PC-9 (cell line): ENCODE data around the gene FGF12. TPM values are rescaled to one million over a fixed set of nuclear protein-coding genes. Genes with fewer than 3 reads are reported as not detected.

ENCODE experiments used
- BruUV-seq: library from RNA; stranded (reverse); fragments of 400-500 nt; replicated peaks from 2 replicates; lab custom pipeline; 2021; lab: Mats Ljungman, UMichigan
- CTCF ChIA-PET: fragments of 300-600 bp; sonication (Branson Sonifier 250); formaldehyde crosslinking; loops from one replicate; lab custom pipeline; 2022; ENCODE audit warnings: antibody characterized with exemption; lab: Charles Lee
- POLR2A ChIA-PET: fragments of 300-600 bp; sonication (Branson Sonifier 250); formaldehyde crosslinking; loops from one replicate; lab custom pipeline; 2022; ENCODE audit warnings: antibody characterized with exemption; ENCODE audit not compliant: unreplicated experiment; lab: Charles Lee
- DNase-seq, 2 experiments: peaks; one replicate each; pipeline versions ENCODE4 v3.0.0 to v3.0.0-alpha.2; 2015 to 2022; ENCODE audit warnings: mixed read lengths in 1 of 2
- H2AFZ ChIP-seq: fragments of 200-600 bp; sonication (generic); 2 replicates; pipeline ENCODE4 v1.8.1; 2017; ENCODE audit warnings: antibody characterized with exemption
- H3F3A ChIP-seq: fragments of 200-600 bp; sonication (generic); 2 replicates; pipeline ENCODE4 v1.8.1; 2017; ENCODE audit warnings: antibody characterized with exemption, mild to moderate bottlenecking, low read depth; ENCODE audit not compliant: insufficient read depth
- H3K27ac ChIP-seq: fragments of 200-600 bp; sonication (generic); 2 replicates; pipeline ENCODE4 v1.6.1; 2016; ENCODE audit warnings: mixed run types
- H3K27me3 ChIP-seq: fragments of 200-600 bp; sonication (generic); 2 replicates; pipeline ENCODE4 v1.6.1; 2016; ENCODE audit warnings: low read depth, mixed run types; ENCODE audit not compliant: insufficient read depth
- H3K36me3 ChIP-seq: fragments of 200-600 bp; sonication (generic); 2 replicates; pipeline ENCODE4 v1.6.1; 2016; ENCODE audit warnings: low read depth, mixed run types
- H3K4me1 ChIP-seq: fragments of 200-600 bp; sonication (generic); replicated peaks from 2 replicates; pipeline ENCODE4 v1.6.1; 2016; ENCODE audit warnings: mixed run types; ENCODE audit not compliant: insufficient read depth
- H3K4me2 ChIP-seq: fragments of 200-600 bp; sonication (generic); 2 replicates; pipeline ENCODE4 v1.6.1; 2017; ENCODE audit warnings: mixed run types
- H3K4me3 ChIP-seq: fragments of 200-600 bp; sonication (generic); 2 replicates; pipeline ENCODE4 v1.6.1; 2016; ENCODE audit warnings: mixed run types
- H3K79me2 ChIP-seq: fragments of 200-600 bp; sonication (generic); 2 replicates; pipeline ENCODE4 v1.6.1; 2017; ENCODE audit warnings: low read depth, mixed run types
- H3K9me2 ChIP-seq: fragments of 200-600 bp; sonication (generic); 2 replicates; pipeline ENCODE4 v1.8.1; 2017; ENCODE audit warnings: mild to moderate bottlenecking; ENCODE audit not compliant: insufficient read depth
- H3K9me3 ChIP-seq: fragments of 200-600 bp; sonication (generic); 2 replicates; pipeline ENCODE4 v1.8.1; 2016; ENCODE audit warnings: low read depth; ENCODE audit not compliant: insufficient read depth
- H4K20me1 ChIP-seq: fragments of 200-600 bp; sonication (generic); 2 replicates; pipeline ENCODE4 v1.8.1; 2017; ENCODE audit not compliant: insufficient read depth
- EZH2 ChIP-seq: fragments of 200-600 bp; sonication (generic); IDR thresholded peaks from 2 replicates; pipeline ENCODE4 v1.8.0; 2017; ENCODE audit warnings: antibody characterized with exemption, low read depth
- intact Hi-C: fragments of 100-400 bp; cut with micrococcal nuclease; formaldehyde crosslinking; loops from one replicate; pipeline ENCODE4 v1.10.0; 2022; ENCODE audit not compliant: unreplicated experiment
- total RNA-seq: library from RNA; stranded (reverse); gene quantifications from 2 replicates; pipeline ENCODE4 v1.2.3, GENCODE V29; 2021
- TF ChIP-seq, protein P1 (sequence below): fragments of 200-600 bp; sonication (generic); conservative IDR thresholded peaks from 2 replicates; pipeline ENCODE4 v1.6.1; 2017; ENCODE audit warnings: mixed run types, antibody characterized with exemption, mild to moderate bottlenecking, moderate library complexity

FGF12 gene
- total RNA-seq, 1 experiment from 2014 or later: 10.9 TPM

- ChIA-PET CTCF (no interaction called here), POLR2A (no interaction called here)
- intact Hi-C loops: no loop called here
- DNase-seq: no peak
- Histone ChIP-seq H3K4me2 (no peak overlapping the region), H3K27ac (no peak overlapping the region), H2AFZ (no peak overlapping the region), H3K4me1 (no peaks in the 10 kb centered on the region), H3K36me3 (no peaks in the 10 kb centered on the region), H3F3A (no peaks in the 10 kb centered on the region), H3K4me3 (no peak overlapping the region), H3K9me3 (no peaks in the 10 kb centered on the region), H3K9me2 (no peaks in the 10 kb centered on the region), H4K20me1 (no peaks in the 10 kb centered on the region), H3K27me3 (no peaks in the 10 kb centered on the region), H3K79me2 (no peaks in the 10 kb centered on the region)
- BruUV-seq: no TSS peak
- no peak for TF ChIP-seq EZH2
- TF ChIP-seq, protein P1, sequence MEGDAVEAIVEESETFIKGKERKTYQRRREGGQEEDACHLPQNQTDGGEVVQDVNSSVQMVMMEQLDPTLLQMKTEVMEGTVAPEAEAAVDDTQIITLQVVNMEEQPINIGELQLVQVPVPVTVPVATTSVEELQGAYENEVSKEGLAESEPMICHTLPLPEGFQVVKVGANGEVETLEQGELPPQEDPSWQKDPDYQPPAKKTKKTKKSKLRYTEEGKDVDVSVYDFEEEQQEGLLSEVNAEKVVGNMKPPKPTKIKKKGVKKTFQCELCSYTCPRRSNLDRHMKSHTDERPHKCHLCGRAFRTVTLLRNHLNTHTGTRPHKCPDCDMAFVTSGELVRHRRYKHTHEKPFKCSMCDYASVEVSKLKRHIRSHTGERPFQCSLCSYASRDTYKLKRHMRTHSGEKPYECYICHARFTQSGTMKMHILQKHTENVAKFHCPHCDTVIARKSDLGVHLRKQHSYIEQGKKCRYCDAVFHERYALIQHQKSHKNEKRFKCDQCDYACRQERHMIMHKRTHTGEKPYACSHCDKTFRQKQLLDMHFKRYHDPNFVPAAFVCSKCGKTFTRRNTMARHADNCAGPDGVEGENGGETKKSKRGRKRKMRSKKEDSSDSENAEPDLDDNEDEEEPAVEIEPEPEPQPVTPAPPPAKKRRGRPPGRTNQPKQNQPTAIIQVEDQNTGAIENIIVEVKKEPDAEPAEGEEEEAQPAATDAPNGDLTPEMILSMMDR: no peak
Measured at GRCh38 chr3:192710366-192710765, 17.0 kb downstream of the FGF12 start.

GRCh38 chr3:192706272-192706671 is 21.1 kb downstream of the FGF12 start:
- no peak for TF ChIP-seq EZH2
- TF ChIP-seq, protein P1: no peak
- Histone ChIP-seq H3K4me2 (no peak overlapping the region), H3K4me1 (no peaks in the 10 kb centered on the region), H2AFZ (no peak overlapping the region), H3K27ac (no peak overlapping the region), H3K79me2 (no peaks in the 10 kb centered on the region), H3F3A (no peaks in the 10 kb centered on the region), H4K20me1 (no peaks in the 10 kb centered on the region), H3K9me2 (no peaks in the 10 kb centered on the region), H3K9me3 (peaks cover 4% of the 10 kb centered on the region; the same call in 1 of the 2 replicates), H3K36me3 (no peaks in the 10 kb centered on the region), H3K27me3 (no peaks in the 10 kb centered on the region), H3K4me3 (no peak overlapping the region)
- CTCF ChIA-PET: no interaction called here
- no peak for DNase-seq
- POLR2A ChIA-PET: no interaction called here
- no TSS peak for BruUV-seq
- intact Hi-C loops: no loop called here

DNA sequence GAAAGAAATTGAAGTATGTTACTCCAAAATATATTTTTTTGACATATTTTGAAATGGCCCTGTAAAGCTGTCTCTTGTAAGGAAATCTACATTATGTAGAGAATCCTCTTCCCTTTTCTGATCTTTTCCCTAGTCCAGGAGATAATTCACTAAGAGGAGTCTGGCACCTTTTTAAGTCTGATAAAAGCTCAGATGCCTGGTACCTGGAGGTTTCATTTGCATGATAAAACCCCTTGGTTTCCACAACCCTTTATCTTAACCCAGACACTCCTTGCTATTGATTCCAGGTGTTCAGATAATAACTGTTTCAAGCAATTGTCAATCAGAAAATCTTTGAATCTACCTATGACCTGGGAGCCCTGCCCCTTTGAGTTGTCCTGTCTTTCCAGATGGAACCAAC is 26.5 kb downstream of the FGF12 start:
- no peak overlapping the region for H3K4me2 ChIP-seq
- H3K9me2 ChIP-seq: no peaks in the 10 kb centered on the region
- no peak overlapping the region for H2AFZ ChIP-seq
- H3K4me3 ChIP-seq: no peak overlapping the region
- TF ChIP-seq, protein P1: no peak
- TF ChIP-seq EZH2: no peak
- H3K27ac ChIP-seq: no peak overlapping the region
- H3F3A ChIP-seq: no peaks in the 10 kb centered on the region
- no peaks in the 10 kb centered on the region for H3K4me1 ChIP-seq
- no peaks in the 10 kb centered on the region for H4K20me1 ChIP-seq
- H3K27me3 ChIP-seq: no peaks in the 10 kb centered on the region
- DNase-seq: no peak
- H3K9me3 ChIP-seq: peaks cover 4% of the 10 kb centered on the region; the same call in 1 of the 2 replicates
- H3K36me3 ChIP-seq: no peaks in the 10 kb centered on the region
- ChIA-PET POLR2A (no interaction called here), CTCF (no interaction called here)
- H3K79me2 ChIP-seq: no peaks in the 10 kb centered on the region
- no TSS peak for BruUV-seq
- intact Hi-C loops: no loop called here
